ENCODE measurements around the gene RNF17.
"Not testable (repeated sequence)": the region's sequence is repeated elsewhere in the genome, so short reads cannot be mapped to it uniquely, and the experiment has no call there.

Gene RNF17, protein sequence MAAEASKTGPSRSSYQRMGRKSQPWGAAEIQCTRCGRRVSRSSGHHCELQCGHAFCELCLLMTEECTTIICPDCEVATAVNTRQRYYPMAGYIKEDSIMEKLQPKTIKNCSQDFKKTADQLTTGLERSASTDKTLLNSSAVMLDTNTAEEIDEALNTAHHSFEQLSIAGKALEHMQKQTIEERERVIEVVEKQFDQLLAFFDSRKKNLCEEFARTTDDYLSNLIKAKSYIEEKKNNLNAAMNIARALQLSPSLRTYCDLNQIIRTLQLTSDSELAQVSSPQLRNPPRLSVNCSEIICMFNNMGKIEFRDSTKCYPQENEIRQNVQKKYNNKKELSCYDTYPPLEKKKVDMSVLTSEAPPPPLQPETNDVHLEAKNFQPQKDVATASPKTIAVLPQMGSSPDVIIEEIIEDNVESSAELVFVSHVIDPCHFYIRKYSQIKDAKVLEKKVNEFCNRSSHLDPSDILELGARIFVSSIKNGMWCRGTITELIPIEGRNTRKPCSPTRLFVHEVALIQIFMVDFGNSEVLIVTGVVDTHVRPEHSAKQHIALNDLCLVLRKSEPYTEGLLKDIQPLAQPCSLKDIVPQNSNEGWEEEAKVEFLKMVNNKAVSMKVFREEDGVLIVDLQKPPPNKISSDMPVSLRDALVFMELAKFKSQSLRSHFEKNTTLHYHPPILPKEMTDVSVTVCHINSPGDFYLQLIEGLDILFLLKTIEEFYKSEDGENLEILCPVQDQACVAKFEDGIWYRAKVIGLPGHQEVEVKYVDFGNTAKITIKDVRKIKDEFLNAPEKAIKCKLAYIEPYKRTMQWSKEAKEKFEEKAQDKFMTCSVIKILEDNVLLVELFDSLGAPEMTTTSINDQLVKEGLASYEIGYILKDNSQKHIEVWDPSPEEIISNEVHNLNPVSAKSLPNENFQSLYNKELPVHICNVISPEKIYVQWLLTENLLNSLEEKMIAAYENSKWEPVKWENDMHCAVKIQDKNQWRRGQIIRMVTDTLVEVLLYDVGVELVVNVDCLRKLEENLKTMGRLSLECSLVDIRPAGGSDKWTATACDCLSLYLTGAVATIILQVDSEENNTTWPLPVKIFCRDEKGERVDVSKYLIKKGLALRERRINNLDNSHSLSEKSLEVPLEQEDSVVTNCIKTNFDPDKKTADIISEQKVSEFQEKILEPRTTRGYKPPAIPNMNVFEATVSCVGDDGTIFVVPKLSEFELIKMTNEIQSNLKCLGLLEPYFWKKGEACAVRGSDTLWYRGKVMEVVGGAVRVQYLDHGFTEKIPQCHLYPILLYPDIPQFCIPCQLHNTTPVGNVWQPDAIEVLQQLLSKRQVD (N-terminal part only)

GRCh38 chr13:24763596-24764275 is at the start of gene RNF17:
Gene RNF17 (plus strand): TSS chr13:24764169. CDS start chr13:24764204, 35 bp downstream.
- no peak for DNase-seq

GRCh38 chr13:24716011-24716410 is 48.0 kb upstream of the RNF17 start:
- DNase-seq = no peak

GRCh38 chr13:24716446-24716845 is 47.5 kb upstream of the RNF17 start:
- no peak for DNase-seq

- DNase-seq = no peak
Measured at GRCh38 chr13:24717217-24717616, 46.8 kb upstream of the RNF17 start.

DNA sequence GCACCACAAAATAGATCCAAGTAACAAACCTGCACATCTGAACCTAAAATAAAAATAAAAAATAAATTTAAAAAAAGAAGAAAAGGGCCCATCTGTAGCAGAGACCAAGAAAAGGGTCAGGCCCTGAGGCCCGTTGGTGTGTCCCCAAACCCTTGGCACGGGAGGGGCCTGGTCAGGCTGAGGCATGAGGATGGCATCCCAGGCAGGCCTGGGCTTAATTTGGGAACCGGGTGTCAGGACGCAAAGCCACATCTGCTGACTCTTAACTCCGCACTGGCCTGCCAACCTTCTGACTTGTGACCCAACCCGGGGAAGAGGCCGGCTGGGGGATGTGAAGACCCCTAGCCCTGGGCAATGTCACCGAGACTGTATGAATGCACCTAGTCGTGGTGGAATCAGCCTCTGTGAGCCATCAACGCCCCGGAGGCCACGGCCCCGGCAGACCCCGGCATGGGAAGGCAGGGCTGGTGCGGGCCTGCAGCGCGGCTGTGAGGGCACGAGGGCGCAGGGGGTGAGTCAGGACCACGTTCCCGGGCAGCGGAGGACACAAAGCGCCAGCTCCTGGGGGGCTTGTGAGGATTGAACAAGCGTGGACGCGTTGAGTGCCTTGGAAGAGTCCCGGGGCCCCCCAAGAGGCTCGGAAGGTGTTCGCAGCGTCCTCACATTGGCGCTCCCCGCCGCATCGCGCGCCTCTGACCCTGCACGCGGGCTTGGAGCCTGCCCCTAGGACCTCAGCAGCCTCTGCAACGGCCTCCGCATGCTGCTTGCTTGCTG is 45.6 kb upstream of the RNF17 start:
- DNase-seq = no peak

DNA sequence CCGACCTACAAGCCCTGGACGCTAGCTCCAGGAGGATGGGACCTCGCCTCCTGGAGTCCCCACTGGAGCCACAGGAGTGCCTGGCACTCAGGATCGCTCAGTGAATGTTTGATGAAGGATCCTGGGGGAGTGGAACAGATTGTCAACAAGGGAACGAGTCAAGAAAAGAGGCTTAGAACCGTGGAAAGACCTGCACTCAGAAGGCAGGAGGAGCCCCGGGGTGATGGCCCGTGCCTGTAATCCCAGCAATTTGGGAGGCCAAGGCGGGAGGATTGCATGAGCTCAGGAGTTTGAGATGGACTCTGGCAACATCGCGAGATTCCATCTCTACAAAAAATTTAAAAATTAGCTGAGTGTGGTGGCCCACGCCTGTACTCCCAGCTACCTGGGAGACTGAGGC is 44.8 kb upstream of the RNF17 start:
- no peak for DNase-seq

- no peak for DNase-seq
Measured at GRCh38 chr13:24723206-24723605, 40.8 kb upstream of the RNF17 start.

DNA sequence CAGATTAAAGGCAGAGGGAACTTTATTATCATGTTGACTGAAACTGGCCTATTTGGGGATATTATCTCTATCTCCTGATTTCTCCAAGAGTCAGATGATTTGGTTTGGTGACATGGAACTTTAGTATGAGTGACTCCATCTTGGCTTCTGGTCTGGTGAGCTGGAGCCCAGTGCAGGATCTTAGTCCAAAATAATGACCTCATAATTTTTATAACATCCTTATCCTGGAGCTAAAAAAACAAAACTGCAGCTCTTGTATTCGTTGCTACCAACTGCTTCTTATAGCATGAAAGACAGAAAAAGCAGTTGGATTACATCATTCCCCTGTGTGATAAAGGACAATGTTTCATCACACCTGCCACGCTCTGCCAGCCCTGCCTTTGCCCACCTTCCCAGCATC is 39.3 kb upstream of the RNF17 start:
- DNase-seq = no peak

DNA sequence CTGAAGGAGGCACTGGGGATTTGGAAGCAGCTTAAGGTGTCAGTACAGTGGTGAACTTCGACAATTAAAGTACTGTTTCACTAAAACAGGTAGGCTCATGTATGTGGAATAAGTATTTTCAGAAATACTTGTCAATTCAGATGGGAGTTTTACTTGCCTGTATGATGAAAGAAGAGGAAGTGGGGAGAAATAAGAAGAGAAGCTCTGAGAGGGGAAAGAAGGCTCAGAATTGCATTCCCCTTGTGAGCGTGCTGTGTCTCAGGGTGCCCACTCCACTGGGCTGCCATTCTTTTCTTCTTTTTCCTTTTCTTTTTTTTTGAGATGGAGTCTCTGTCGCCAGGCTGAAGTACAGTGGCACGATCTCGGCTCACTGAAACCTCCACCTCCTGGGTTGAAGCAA is 38.6 kb upstream of the RNF17 start:
- no peak for DNase-seq

GRCh38 chr13:24727731-24728601 is 36.0 kb upstream of the RNF17 start:
- DNase-seq = peak; percentile 47 to 53

DNA sequence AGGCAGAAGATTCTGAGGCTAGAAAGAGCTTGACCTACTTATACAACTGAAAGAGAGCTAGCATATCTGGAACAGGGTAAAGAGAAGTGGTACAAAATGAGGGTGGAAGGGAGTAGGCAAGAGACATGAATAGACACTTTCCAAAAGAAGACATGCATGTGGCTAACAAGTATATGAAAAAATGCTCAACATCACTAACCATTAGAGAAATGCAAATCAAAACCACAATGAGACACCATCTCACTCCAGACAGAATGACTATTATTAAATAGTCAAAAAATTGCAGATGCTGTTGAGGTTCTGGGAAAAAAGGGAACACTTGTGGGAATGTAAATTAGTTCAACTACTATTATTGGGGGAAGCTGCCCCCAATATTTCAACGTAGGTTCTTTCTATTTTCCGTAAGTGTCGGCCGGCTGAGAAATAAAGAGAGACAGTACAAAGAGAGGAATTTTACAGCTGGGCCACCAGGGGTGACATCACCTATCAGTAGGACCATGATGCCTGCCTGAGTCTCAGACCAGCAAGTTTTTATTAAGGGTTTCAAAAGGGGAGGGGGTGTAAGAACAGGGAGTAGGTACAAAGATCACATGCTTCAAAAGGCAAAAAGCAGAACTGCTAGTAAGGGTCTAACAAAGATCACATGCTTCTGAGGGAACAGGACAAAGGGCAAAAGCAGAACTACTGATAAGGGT is 32.9 kb upstream of the RNF17 start:
- DNase-seq = not testable (repeated sequence)

DNA sequence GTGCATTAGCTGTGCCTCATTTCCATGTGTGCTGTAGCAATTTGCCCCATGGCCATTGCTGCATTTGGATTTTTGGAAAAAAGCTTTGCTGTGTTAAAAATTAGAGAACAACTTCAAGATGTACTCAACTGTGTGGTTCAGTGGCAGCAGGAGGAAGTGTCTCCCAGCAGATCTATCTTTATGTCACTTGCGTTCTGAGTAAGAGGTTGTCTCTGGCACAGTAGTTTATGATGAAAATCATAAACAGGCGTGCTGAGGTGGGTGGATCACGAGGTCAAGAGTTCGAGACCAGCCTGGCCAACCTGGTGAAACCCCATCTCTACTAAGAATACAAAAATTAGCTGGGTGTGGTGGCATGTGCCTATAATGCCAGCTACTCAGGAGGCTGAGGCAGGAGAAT is 29.0 kb upstream of the RNF17 start:
- DNase-seq = no peak

DNA sequence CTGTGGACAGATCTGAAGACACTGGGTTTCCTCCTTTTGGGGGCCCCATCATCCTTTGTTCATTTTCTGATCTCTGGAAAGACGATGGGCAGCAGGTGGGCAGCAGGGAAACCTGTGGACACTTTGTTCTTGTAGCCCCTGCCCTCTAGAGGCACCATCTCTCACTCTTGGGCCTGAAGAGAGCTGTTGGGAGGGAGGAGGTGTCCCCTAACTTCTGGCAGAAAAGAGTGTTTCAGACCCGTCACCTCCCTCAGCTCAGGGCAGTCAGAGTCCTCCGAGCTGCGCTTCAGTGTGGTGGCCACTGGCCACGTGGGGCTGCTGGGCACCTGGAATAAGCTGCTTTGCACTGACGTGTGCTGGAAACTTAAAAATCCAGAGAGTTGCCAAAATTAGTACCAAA is 26.9 kb upstream of the RNF17 start:
- DNase-seq = no peak

DNA sequence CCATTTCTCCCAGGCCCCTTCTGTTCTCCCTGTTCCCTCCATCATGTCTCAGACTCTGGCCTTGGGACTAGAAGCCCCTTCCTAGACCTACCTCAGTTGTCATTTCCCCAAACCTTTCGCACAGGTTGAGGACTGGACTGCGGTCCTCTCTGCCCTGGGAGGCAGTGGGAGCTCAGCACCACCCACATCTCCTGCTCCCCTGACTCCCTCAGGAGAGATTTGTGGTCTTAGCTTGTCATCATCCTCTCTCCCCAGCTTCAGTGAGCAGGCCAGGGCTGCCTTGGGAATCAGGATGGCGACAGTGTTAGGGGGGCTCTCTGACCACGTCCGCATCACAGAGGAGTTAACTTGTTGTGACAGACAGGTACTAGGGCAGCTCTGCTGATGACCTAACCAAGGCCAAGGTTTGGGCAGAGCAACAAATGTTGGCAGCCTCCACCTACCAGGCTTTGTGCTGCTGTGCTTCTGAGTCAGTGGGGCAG is 25.6 kb upstream of the RNF17 start:
- DNase-seq = no peak

DNA sequence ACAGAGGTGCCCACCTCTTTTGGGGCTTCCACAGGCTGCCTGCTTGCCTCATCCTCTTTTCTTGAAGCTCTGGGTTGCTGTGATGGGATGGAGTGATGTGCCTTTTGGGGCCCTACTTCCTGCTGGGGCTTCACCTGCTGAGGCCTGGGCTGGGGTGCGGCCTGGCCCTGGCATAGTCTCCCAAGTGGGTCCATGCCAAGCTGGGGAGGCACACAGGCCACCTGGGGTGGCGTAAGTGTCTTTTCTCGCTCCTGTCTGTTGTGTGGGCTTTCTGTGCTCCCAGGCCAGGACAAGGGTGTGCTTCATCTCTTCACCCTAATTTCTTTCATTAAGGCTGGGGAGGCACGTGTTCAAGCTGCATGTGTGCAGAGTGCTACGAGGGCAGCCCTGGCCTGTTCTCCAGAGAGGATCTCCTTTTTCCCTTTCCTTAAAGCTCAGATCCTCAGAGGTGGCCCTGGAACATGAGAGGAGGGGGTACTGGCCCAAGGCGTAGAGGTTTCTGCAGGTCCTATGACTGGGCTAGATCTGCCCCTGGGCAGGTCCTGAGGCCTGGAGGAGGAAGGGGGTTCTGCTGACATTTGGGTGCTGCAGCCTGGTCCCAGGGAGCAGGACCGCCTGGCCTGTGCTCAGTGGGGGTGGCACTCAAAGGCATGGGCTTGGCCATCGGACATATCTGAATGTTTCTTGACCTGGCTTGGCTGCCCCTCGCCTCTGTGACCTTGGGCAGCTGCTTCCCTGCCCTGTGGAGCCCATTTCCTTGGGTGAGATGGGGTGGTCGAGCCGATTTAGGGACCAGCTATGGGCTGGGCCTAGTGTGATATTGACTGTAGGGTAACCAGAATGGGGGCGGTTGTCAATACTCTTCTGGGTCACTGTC is 23.7 kb upstream of the RNF17 start:
- DNase-seq = no peak

GRCh38 chr13:24741016-24741662 is 22.8 kb upstream of the RNF17 start:
- DNase-seq = no peak

- no peak for DNase-seq
Measured at GRCh38 chr13:24741791-24742190, 22.2 kb upstream of the RNF17 start.

GRCh38 chr13:24742294-24742693 is 21.7 kb upstream of the RNF17 start:
- no peak for DNase-seq

Measured in stimulated activated CD4-positive, alpha-beta T cell treated with anti-CD3 and anti-CD28 coated beads, Interleukin-2, amount 100 ng/mL, for 48 hours (primary cell).